Endothelial cell (in vitro differentiated cells): ENCODE results near the gene HDDC3. TPM values are rescaled to one million over a fixed set of nuclear protein-coding genes. Genes with fewer than 3 reads are reported as not detected.
A peak's percentile ranks its signal among the peaks of the same experiment; 100 is the strongest.

Experiments
- DNase-seq: peaks from one replicate; pipeline ENCODE4 v3.0.0; 2021; ENCODE audit warnings: low spot score
- H3K27ac Mint-ChIP-seq: one replicate; pipeline ENCODE4 v1.8.0; 2021; ENCODE audit warnings: mixed read lengths, inconsistent platforms; ENCODE audit not compliant: unreplicated experiment
- H3K27me3 Mint-ChIP-seq: one replicate; pipeline ENCODE4 v1.8.0; 2021; ENCODE audit warnings: mild to moderate bottlenecking, moderate library complexity, mixed read lengths, inconsistent platforms; ENCODE audit not compliant: unreplicated experiment
- H3K36me3 Mint-ChIP-seq: one replicate; pipeline ENCODE4 v1.8.0; 2021; ENCODE audit warnings: mild to moderate bottlenecking, low read depth, mixed read lengths, inconsistent platforms; ENCODE audit not compliant: unreplicated experiment
- H3K4me1 Mint-ChIP-seq: one replicate; pipeline ENCODE4 v1.8.0; 2021; ENCODE audit warnings: mild to moderate bottlenecking, mixed read lengths, inconsistent platforms; ENCODE audit not compliant: unreplicated experiment
- H3K4me3 Mint-ChIP-seq: one replicate; pipeline ENCODE4 v1.8.0; 2021; ENCODE audit warnings: mild to moderate bottlenecking, mixed read lengths, inconsistent platforms; ENCODE audit not compliant: unreplicated experiment
- H3K9me3 Mint-ChIP-seq: one replicate; pipeline ENCODE4 v1.8.0; 2021; ENCODE audit warnings: mixed read lengths, inconsistent platforms; ENCODE audit not compliant: unreplicated experiment
- CTCF ChIP-seq: fragments of 200-600 bp; sonication (generic); IDR thresholded peaks from one replicate; pipeline ENCODE4 v1.5.0; 2021; ENCODE audit warnings: antibody characterized with exemption; ENCODE audit not compliant: unreplicated experiment
- total RNA-seq: library from RNA; stranded (reverse); fragmentation: NEBNext Ultra II Directional; extraction: Animal tissue kit (Norgen Biotek cat#: 25700); gene quantifications from one replicate; pipeline ENCODE4 v1.2.1, GENCODE V29; 2021; ENCODE audit not compliant: unreplicated experiment

The HDDC3 gene
- total RNA-seq, 1 donor from 2014 or later = 14.5 TPM

- H3K27ac Mint-ChIP-seq = no peak overlapping the region
- DNase-seq = no peak
- H3K4me1 Mint-ChIP-seq = peaks cover 16% of the 10 kb centered on the region
- peaks cover 20% of the 10 kb centered on the region for H3K36me3 Mint-ChIP-seq
- H3K27me3 Mint-ChIP-seq = peaks cover 2% of the 10 kb centered on the region
- no peak for TF ChIP-seq CTCF
- peak overlapping the region; percentile 90 for H3K4me3 Mint-ChIP-seq
- H3K9me3 Mint-ChIP-seq = no peaks in the 10 kb centered on the region
These were observed 4.5 kb upstream of the HDDC3 start for GRCh38 chr15:90936823-90937222.

- Mint-ChIP-seq H3K27ac (peak within 1 kb of the TSS; percentile 53), H3K27me3 (peaks cover 2% of the 10 kb centered on the region), H3K36me3 (peaks cover 10% of the 10 kb centered on the region), H3K9me3 (no peaks in the 10 kb centered on the region), H3K4me1 (peaks cover 20% of the 10 kb centered on the region), H3K4me3 (peak within 1 kb of the TSS; percentile 90)
- peak; percentile 87 for DNase-seq
- no peak for TF ChIP-seq CTCF
These were observed 2.8 kb upstream of the HDDC3 start, which contains the start of gene UNC45A for GRCh38 chr15:90934949-90935751. TSS of gene UNC45A (plus strand) at chr15:90935285. CDS start at chr15:90935325, 40 bp downstream.

- peak; percentile 88 for DNase-seq
- Mint-ChIP-seq H3K36me3 (peaks cover 9% of the 10 kb centered on the region), H3K9me3 (no peaks in the 10 kb centered on the region), H3K27me3 (peaks cover 2% of the 10 kb centered on the region), H3K4me3 (peak overlapping the region; percentile 90), H3K4me1 (peaks cover 20% of the 10 kb centered on the region), H3K27ac (peak overlapping the region; percentile 53)
- peak; percentile 42 for TF ChIP-seq CTCF
These were observed 2.1 kb upstream of the HDDC3 start for GRCh38 chr15:90934256-90934948.

GRCh38 chr15:90933301-90933700 is 952 bp upstream of the HDDC3 start:
- no peaks in the 10 kb centered on the region for H3K9me3 Mint-ChIP-seq
- no peak for DNase-seq

More at GRCh38 chr15:90933301-90933700, 952 bp upstream of the HDDC3 start:
- H3K4me3 Mint-ChIP-seq = no peak overlapping the region
- TF ChIP-seq CTCF = no peak
- no peak overlapping the region for H3K27ac Mint-ChIP-seq
- peaks cover 20% of the 10 kb centered on the region for H3K4me1 Mint-ChIP-seq
- H3K36me3 Mint-ChIP-seq = peaks cover 9% of the 10 kb centered on the region
- H3K27me3 Mint-ChIP-seq = peaks cover 2% of the 10 kb centered on the region
